Esophagus (tissue), 2 donors: ENCODE measurements around the gene DCLK2. TPM values are rescaled to one million over a fixed set of nuclear protein-coding genes. Genes with fewer than 3 reads are reported as not detected.

Experiments
- H3K27ac ChIP-seq, 2 donors: one replicate each; pipeline ENCODE4 v1.5.1; 2013; ENCODE audit warnings: low read depth in 2 of 2, mild to moderate bottlenecking in 2 of 2, inconsistent platforms in 1 of 2, low read length in 1 of 2, moderate library complexity in 1 of 2
- H3K27me3 ChIP-seq, 2 donors: one replicate each; pipeline ENCODE4 v1.6.1; 2013; ENCODE audit warnings: low read length in 2 of 2, control low read depth in 1 of 2, mild to moderate bottlenecking in 1 of 2; ENCODE audit not compliant: insufficient read depth in 2 of 2, control insufficient read depth in 1 of 2
- H3K36me3 ChIP-seq, 2 donors: one replicate each; pipeline ENCODE4 v1.6.1; 2013; ENCODE audit warnings: low read length in 1 of 2; ENCODE audit not compliant: control insufficient read depth in 2 of 2, insufficient read depth in 2 of 2
- H3K4me1 ChIP-seq, 2 donors: one replicate each; pipeline ENCODE4 v1.6.1; 2013; ENCODE audit warnings: low read length in 1 of 2; ENCODE audit not compliant: control insufficient read depth in 2 of 2, insufficient read depth in 2 of 2
- H3K4me3 ChIP-seq, 2 donors: one replicate each; pipeline ENCODE4 v1.5.1; 2013; ENCODE audit warnings: low read length in 2 of 2, mild to moderate bottlenecking in 2 of 2, low read depth in 1 of 2, moderate library complexity in 1 of 2
- H3K9me3 ChIP-seq, 2 donors: one replicate each; pipeline ENCODE4 v1.6.1; 2013; ENCODE audit warnings: mild to moderate bottlenecking in 2 of 2, low read depth in 1 of 2, low read length in 1 of 2, moderate library complexity in 1 of 2; ENCODE audit not compliant: control insufficient read depth in 2 of 2, insufficient read depth in 1 of 2
- WGBS, 2 donors: extraction: QIAGEN DNeasy Blood & Tissue Kit; methylation state at CpG; one replicate each; pipeline ENCODE4 v1.1.7; 2013; 5-methylcytosine and 5-hydroxymethylcytosine counted together
- polyA plus RNA-seq, 2 donors: library from polyadenylated mRNA; stranded (reverse); fragments of 200-250 nt; gene quantifications; one replicate each; pipeline ENCODE4 v1.2.3, GENCODE V29; 2013
- donor health status: healthy with polysubstance abuse.
- donor health status: Bipolar disorder and iron deficiency.

The DCLK2 gene
- polyA plus RNA-seq, 2 donors: 0.74 to 0.75 TPM

- no peak overlapping the region for H3K4me3 ChIP-seq
- no peaks in the 10 kb centered on the region for H3K9me3 ChIP-seq
- H3K36me3 ChIP-seq: no peaks in the 10 kb centered on the region
- 52 to 61% methylated on average over 2 of the region's 2 CpGs for WGBS, 2 donors
- no peaks in the 10 kb centered on the region for H3K27me3 ChIP-seq
- no peaks in the 10 kb centered on the region for H3K4me1 ChIP-seq
- no peak overlapping the region for H3K27ac ChIP-seq
These were observed 227.8 kb downstream of the DCLK2 start for GRCh38 chr4:150305995-150306394.

- Histone ChIP-seq H3K27ac (no peak overlapping the region), H3K4me3 (no peak overlapping the region), H3K4me1 (no peaks in the 10 kb centered on the region), H3K9me3 (no peaks in the 10 kb centered on the region), H3K36me3 (no peaks in the 10 kb centered on the region), H3K27me3 (no peaks in the 10 kb centered on the region)
- 90 to 95% methylated on average over 1 of the region's 1 CpG for WGBS, 2 donors
These were observed 228.5 kb downstream of the DCLK2 start for GRCh38 chr4:150306719-150307118.
